Measurements from ENCODE around the gene CCDC33.

DNA sequence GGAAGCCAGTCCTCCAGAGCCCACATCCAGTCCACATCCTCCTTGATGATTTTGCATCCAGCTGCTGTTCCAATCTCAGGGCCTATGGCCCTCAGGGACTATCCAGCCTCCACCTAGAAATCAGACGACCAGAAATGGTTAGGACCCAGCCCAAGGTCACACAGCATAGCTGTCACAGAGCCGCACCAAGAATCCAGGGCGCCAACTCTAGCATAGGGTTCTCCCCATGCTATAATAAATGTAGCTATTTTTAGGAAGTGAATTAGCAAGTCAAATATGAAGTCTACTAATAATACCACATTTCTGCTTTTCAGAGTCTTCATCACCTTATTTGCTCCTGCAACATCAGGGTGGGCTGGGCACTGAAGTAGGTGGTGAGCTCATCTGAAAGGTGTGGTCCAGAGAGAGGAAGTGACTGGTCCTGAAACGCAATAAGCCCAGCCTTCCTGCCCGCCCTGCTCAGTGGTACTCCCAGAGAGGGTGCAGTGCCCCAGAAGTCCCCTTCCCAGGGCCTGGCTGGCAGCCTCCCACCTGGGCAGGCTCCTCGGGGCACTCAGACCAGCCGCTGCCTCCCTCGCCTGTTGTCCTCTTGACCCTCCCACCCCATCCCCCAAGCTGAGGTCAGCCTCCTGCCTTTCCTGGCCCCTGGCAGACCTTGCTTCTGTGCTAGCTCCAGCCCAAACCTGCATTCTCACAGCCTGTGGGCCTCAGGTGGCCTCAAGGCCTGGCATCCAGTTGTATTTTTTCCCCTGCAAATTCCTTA is 148.9 kb downstream of the CCDC33 start:
- TF ChIP-seq EZH2 (IDR thresholded peaks at IDR 0.05; ENCODE audit: insufficient read depth, poor library complexity, severe bottlenecking) (no peak), EZH2phosphoT487 (IDR thresholded peaks at IDR 0.05; ENCODE audit: insufficient read depth, low read depth) (no peak)
